Stimulated activated CD4-positive, alpha-beta T cell treated with anti-CD3 and anti-CD28 coated beads, Interleukin-2, amount 100 ng/mL, for 24 hours (primary cell): ENCODE data around the gene NAGLU.
"Not testable (repeated sequence)": the region's sequence is repeated elsewhere in the genome, so short reads cannot be mapped to it uniquely, and the experiment has no call there.

Source experiments
- DNase-seq, 2 donors: peaks; one replicate each; pipeline ENCODE4 v3.0.0-alpha.2; 2020

Gene NAGLU

GRCh38 chr17:42545755-42546505, 9.9 kb downstream of the NAGLU start:
- DNase-seq: not testable (repeated sequence)

GRCh38 chr17:42547001-42547461, 11.0 kb downstream of the NAGLU start:
- no peak for DNase-seq

GRCh38 chr17:42547698-42548069, 11.6 kb downstream of the NAGLU start:
- no peak for DNase-seq

GRCh38 chr17:42548070-42548837, 12.2 kb downstream of the NAGLU start:
- DNase-seq: peak; percentile 83 to 89

- no peak for DNase-seq
These were observed 13.1 kb downstream of the NAGLU start for GRCh38 chr17:42548993-42549755.

GRCh38 chr17:42552736-42553135, 16.7 kb downstream of the NAGLU start, which contains the start of gene HSD17B1:
HSD17B1 (plus strand) TSS chr17:42552923; CDS start chr17:42552934, 11 bp downstream.
- DNase-seq: not testable (repeated sequence)

- no peak for DNase-seq
These were observed 17.2 kb downstream of the NAGLU start for GRCh38 chr17:42553161-42553818.

GRCh38 chr17:42553866-42554249, 17.8 kb downstream of the NAGLU start:
- peak in 1 of 2 donors; percentile 31 for DNase-seq

GRCh38 chr17:42554250-42555121, 18.4 kb downstream of the NAGLU start:
- peak; percentile 73 to 86 for DNase-seq

- no peak for DNase-seq
These were observed 19.1 kb downstream of the NAGLU start for GRCh38 chr17:42555122-42555622.

- not testable (repeated sequence) for DNase-seq
These were observed 20.0 kb downstream of the NAGLU start for GRCh38 chr17:42555961-42556617.

- DNase-seq: no peak
These were observed 23.0 kb downstream of the NAGLU start for GRCh38 chr17:42559075-42559474.

GRCh38 chr17:42560246-42560645, 24.2 kb downstream of the NAGLU start:
- DNase-seq: no peak

- peak; percentile 93 to 95 for DNase-seq
These were observed 25.9 kb downstream of the NAGLU start, which contains the start of gene COASY for GRCh38 chr17:42561897-42562387. COASY (plus strand) TSS chr17:42562148; CDS start chr17:42562623, 475 bp downstream.

- DNase-seq: no peak
These were observed 26.5 kb downstream of the NAGLU start for GRCh38 chr17:42562388-42563142.

GRCh38 chr17:42563143-42563509, 27.1 kb downstream of the NAGLU start:
- no peak for DNase-seq

GRCh38 chr17:42563543-42563942, 27.5 kb downstream of the NAGLU start:
- DNase-seq: no peak

- no peak for DNase-seq
These were observed 27.9 kb downstream of the NAGLU start for GRCh38 chr17:42563950-42564349.

- no peak for DNase-seq
These were observed 28.9 kb downstream of the NAGLU start for GRCh38 chr17:42564815-42565522.
